Retinal pigment epithelial cell (primary cell): ENCODE results near the gene LIN37.

Experiments used
- DNase-seq: peaks from one replicate; pipeline ENCODE4 v3.0.0-alpha.2; 2010; ENCODE audit warnings: low read depth
- H3K4me3 ChIP-seq: 2 replicates; pipeline ENCODE4 v1.5.1; 2011; ENCODE audit warnings: mild to moderate bottlenecking, low read length, control low read depth, moderate library complexity
- TF ChIP-seq, protein P1 (sequence below): conservative IDR thresholded peaks from 2 replicates; pipeline ENCODE4 v1.5.1; 2011; ENCODE audit warnings: low read depth, low read length, control low read depth, inconsistent platforms

The LIN37 gene

DNA sequence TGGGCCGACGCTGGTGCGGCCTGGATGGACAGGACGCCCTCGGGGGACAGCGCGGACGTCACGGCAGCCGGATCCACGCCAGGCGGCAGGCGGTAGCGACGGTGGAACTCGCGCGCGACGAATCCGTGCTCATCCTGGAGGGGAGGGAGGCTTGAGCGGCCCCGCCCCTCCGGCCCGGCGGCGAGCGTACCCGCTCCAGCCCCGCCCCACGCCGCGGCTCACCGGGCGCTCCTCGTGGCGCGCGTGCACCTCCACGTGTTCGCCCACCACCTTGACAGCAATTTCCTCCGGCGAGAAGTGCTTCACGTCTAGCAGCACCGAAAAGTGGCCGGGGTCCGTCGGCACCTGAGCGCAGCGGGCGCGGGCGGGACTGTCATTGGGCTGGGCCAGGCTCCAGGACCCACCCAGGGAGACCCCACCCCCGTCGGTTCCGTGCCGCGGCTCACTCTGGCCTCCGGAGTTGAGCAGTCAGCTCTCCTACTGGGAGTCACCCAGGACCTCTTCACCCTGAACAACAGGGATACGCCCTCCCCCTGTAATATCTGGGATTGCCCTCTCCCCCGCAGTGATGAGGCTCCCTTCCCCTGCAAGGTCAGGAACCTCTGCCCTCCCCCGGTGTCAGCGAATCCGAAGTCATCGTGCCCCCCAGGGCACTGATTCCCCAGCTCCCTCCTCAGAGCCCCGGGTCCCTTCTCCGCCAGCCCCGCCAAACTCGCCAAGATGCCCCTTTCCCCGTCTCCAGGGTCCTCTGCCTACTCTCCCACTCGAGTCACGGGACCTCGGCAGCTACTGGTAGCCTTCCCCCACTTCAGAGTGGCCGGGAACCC is 7.4 kb downstream of the LIN37 start:
- TF ChIP-seq, protein P1, sequence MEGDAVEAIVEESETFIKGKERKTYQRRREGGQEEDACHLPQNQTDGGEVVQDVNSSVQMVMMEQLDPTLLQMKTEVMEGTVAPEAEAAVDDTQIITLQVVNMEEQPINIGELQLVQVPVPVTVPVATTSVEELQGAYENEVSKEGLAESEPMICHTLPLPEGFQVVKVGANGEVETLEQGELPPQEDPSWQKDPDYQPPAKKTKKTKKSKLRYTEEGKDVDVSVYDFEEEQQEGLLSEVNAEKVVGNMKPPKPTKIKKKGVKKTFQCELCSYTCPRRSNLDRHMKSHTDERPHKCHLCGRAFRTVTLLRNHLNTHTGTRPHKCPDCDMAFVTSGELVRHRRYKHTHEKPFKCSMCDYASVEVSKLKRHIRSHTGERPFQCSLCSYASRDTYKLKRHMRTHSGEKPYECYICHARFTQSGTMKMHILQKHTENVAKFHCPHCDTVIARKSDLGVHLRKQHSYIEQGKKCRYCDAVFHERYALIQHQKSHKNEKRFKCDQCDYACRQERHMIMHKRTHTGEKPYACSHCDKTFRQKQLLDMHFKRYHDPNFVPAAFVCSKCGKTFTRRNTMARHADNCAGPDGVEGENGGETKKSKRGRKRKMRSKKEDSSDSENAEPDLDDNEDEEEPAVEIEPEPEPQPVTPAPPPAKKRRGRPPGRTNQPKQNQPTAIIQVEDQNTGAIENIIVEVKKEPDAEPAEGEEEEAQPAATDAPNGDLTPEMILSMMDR: no peak
- peak overlapping the region; percentile 83 for H3K4me3 ChIP-seq
- DNase-seq: no peak

DNA sequence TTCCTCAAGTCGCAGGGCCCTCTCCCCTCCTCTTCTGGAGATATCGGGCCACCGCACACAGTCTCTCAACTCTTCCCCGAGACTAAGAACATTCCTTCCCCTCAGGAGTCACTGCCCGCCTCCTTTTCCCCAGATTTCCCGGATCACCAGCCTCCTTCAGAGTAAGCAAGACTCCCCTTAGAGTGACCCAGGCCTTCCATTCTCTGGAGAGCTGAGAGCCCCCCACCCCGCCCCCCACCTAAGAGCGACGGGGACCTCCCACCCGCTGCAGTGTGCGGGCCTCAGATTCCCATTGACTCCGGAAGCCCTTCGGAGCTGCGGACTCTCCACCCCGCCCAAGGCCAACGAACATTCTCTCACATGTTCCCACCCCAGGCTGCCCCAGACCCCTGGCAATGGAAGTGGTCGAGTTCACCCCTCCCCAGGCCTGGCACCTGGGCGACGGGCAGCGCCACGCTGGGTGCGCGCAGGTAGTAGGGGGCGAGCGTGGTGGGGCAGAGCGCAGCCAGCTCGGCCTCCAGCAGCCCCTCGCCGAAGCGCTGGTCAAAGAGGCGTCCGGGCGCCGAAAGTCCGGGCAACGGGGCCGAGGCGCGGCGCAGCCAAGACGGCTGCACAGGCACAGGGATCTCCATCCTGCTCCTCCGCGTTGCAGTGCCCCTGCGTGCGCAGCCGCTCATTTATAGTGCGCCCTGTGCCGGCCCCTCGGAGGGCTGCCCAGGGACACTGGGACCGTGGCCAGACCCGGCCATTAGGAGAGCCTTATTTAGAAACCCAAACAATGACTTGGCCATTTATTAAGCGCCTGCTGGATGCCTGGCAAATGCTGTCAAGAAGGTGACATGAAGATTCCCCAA is 8.2 kb downstream of the LIN37 start, which contains the start of gene HSPB6:
TSS of gene HSPB6 (minus strand) at position 653 of the 854 bp plus-strand sequence. CDS start at position 632, 21 bp downstream.
- H3K4me3 ChIP-seq: peak within 1 kb of the TSS; percentile 83
- no peak for DNase-seq
- TF ChIP-seq, protein P1: no peak

DNA sequence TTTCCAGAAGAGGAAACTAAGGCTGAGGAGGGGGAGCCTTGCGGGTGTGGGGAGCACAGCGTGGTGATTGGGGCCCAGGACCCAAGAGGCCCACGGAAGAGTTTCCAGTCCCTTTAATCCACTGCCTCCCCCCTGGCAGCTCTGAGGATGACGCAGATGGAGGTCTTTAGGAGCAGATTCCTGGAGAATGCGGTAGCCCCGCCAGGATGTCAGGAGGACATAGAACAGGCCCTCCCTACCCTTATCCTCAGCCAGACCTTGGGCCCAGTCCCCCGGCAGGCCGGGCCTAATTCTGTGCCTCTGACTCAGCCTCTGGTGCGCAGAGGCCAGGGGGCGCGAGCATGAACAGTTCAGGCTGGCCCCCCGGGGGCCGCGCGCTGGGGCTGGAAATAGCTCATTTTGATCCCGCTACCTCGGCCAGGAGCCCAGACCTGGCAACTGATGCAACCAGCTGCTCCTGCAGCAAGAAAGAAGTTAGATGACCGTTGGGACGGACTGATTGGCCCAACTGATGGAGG is 8.9 kb downstream of the LIN37 start:
- H3K4me3 ChIP-seq: peak overlapping the region; percentile 83
- peak; percentile 78 for DNase-seq
- TF ChIP-seq, protein P1: peak; percentile 12

DNA sequence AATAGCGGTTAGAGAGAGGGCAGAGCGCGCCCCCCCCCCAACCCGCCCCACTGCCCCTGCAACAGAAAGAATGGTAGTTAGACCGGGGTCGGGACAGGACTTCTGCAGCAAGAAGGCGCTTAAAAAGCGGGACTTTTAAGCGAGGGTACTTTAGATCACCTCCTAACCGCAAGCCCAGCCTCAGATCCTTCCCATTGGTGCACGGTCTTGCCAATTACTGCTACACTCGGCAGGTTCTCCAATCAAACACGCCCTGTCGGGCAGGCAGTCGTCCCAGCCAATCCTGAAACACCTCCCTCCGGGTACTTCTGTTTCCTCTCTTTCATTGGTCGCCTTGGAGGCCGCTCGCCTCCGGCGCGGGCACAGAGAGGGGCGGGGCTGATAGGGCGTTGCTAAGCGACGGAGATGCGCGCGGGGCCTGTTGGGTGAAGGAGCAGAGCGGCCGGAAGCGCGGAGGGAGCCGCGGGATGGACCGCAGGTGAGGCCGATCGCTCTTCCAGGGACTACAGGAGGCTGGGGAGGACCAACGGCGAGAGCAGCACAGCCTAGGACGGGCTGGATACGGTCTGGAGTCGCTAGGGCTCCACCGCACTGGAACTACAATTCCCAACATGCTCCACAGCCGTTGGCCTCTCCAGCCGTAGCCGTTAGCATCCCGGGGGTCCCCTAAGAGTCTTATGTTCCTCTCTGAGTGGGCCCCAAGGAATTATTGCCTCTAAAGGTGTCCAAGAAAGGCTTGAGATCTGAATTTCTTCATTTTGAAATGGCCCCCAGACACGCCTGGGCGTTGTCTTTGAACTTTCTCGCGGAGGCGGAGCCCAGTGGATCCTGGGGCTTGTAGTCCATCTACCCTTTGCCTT is 9.6 kb downstream of the LIN37 start, which contains the start of gene PROSER3:
TSS of gene PROSER3 (plus strand) at position 428 of the 860 bp plus-strand sequence. CDS start at position 468, 40 bp downstream.
- H3K4me3 ChIP-seq: peak within 1 kb of the TSS; percentile 83
- peak; percentile 99 for DNase-seq

DNA sequence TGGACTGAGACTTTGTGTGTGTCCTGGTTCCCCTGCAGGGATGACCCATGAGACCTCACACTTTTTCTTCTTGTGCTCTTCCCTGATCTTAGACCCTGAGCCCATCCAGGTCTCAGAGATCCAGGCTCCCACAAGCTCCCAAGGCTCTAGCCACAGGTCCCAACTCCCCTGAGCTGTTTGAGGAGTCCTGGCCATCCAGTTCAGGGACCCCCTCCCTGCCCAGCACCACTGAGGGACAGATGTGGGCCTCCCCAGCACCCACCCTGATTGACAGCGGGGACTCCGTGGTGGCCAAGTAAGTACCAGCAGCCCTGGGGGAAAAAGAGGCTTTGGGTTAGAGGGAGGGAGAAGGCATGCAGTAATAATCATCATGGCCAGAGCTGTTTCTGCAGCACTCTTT is 11.3 kb downstream of the LIN37 start:
- TF ChIP-seq, protein P1: no peak
- DNase-seq: no peak
- no peak overlapping the region for H3K4me3 ChIP-seq

More for the DNA sequence above, 9.6 kb downstream of the LIN37 start, which contains the start of gene PROSER3:
- TF ChIP-seq, protein P1: no peak

DNA sequence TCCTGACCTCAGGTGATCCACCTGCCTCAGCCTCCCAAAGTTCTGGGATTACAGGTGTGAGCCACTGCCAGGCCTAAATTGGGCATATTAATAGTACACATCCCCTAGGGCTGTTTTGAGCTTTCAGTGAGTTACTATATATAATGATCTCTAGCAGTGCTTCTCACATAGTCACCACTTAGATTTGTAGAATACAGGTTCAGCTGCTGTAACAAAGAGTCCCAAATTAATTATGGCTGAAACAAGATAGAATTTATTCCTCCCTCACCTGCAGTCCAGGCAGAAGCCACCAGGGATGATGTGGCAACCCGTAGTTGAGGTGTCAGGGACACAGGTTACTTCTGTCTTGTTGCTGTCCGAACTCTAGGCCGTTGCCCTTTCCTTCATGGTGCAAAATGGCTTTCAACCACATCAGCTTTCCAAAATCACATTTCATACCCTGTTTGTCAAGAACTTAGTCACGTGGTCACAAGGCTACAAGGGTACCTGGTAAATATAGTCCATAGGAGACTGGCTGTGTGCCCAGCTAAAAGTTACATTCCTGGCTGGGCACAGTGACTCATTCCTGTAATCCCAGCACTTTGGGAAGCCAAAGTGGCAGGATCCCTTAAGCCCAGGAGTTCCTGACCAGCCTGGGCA is 12.5 kb downstream of the LIN37 start:
- TF ChIP-seq, protein P1: no peak
- no peak overlapping the region for H3K4me3 ChIP-seq
- DNase-seq: no peak
